PC-3 (cell line): ENCODE results near the gene OR10A6. TPM values are rescaled to one million over a fixed set of nuclear protein-coding genes. Genes with fewer than 3 reads are reported as not detected.

Experiments
- ATAC-seq: fragments of 200-7000 bp; cut with Tn5 transposase; 2 replicates; pipeline ENCODE4 v1.9.1; 2020; ENCODE audit warnings: mild to moderate bottlenecking, moderate library complexity
- Bru-seq: library from RNA; stranded (reverse); fragments of 400-500 nt; gene quantifications from one replicate; lab custom pipeline; 2021; lab: Mats Ljungman, UMichigan
- BruChase-seq, 2 experiments: library from RNA; stranded (reverse); fragments of 400-500 nt; gene quantifications; one replicate each; lab custom pipeline; 2021; lab: Mats Ljungman, UMichigan
- BruUV-seq: library from RNA; stranded (reverse); fragments of 400-500 nt; replicated peaks from 2 replicates; lab custom pipeline; 2021; lab: Mats Ljungman, UMichigan
- CTCF ChIA-PET: fragments of 300-600 bp; sonication (Branson Sonifier 250); formaldehyde crosslinking; loops from one replicate; lab custom pipeline; 2022; ENCODE audit warnings: antibody characterized with exemption; lab: Charles Lee
- POLR2A ChIA-PET: fragments of 300-600 bp; sonication (Branson Sonifier 250); formaldehyde crosslinking; loops from one replicate; lab custom pipeline; 2022; ENCODE audit warnings: antibody characterized with exemption; ENCODE audit not compliant: unreplicated experiment; lab: Charles Lee
- DNase-seq: peaks from one replicate; pipeline ENCODE4 v3.0.0-alpha.2; 2015
- H2AFZ ChIP-seq: fragments of 300-600 bp; sonication (generic); 2 replicates; pipeline ENCODE4 v1.6.0; 2016; ENCODE audit warnings: antibody characterized with exemption, low read length
- H3F3A ChIP-seq: fragments of 300-600 bp; sonication (generic); one replicate; pipeline ENCODE4 v1.6.0; 2017; ENCODE audit warnings: antibody characterized with exemption, low read length, control low read depth, mild to moderate bottlenecking; ENCODE audit not compliant: unreplicated experiment
- H3K27ac ChIP-seq: fragments of 300-600 bp; sonication (generic); 2 replicates; pipeline ENCODE4 v1.5.1; 2016; ENCODE audit warnings: mild to moderate bottlenecking, low read length
- H3K27me3 ChIP-seq: fragments of 300-600 bp; sonication (generic); 2 replicates; pipeline ENCODE4 v1.6.1; 2016; ENCODE audit warnings: low read length, mixed read lengths
- H3K36me3 ChIP-seq: fragments of 300-600 bp; sonication (generic); 2 replicates; pipeline ENCODE4 v1.6.1; 2016; ENCODE audit warnings: low read depth, mixed run types, low read length, mixed read lengths
- H3K4me1 ChIP-seq: fragments of 300-600 bp; sonication (generic); 2 replicates; pipeline ENCODE4 v1.5.1; 2016; ENCODE audit warnings: low read length; ENCODE audit not compliant: insufficient read depth
- H3K4me2 ChIP-seq: fragments of 300-600 bp; sonication (generic); 2 replicates; pipeline ENCODE4 v1.6.0; 2016; ENCODE audit warnings: low read length
- H3K4me3 ChIP-seq: fragments of 300-600 bp; sonication (generic); 2 replicates; pipeline ENCODE4 v1.5.1; 2016; ENCODE audit warnings: mild to moderate bottlenecking, low read length, mixed read lengths
- H3K79me2 ChIP-seq: fragments of 300-600 bp; sonication (generic); 2 replicates; pipeline ENCODE4 v1.6.1; 2017; ENCODE audit warnings: low read length, mixed read lengths
- H3K9ac ChIP-seq: fragments of 300-600 bp; sonication (generic); 2 replicates; pipeline ENCODE4 v1.6.0; 2016; ENCODE audit warnings: mild to moderate bottlenecking, low read length
- H3K9me2 ChIP-seq: fragments of 300-600 bp; sonication (generic); replicated peaks from 2 replicates; pipeline ENCODE4 v1.6.1; 2016; ENCODE audit warnings: mixed run types, low read length, mixed read lengths
- H3K9me3 ChIP-seq: fragments of 300-600 bp; sonication (generic); 2 replicates; pipeline ENCODE4 v1.6.1; 2016; ENCODE audit warnings: low read length, mixed read lengths
- H4K20me1 ChIP-seq: fragments of 300-600 bp; sonication (generic); 2 replicates; pipeline ENCODE4 v1.6.1; 2016; ENCODE audit warnings: low read length, mixed read lengths
- CTCF ChIP-seq: fragments of 300-600 bp; sonication (generic); conservative IDR thresholded peaks from 2 replicates; pipeline ENCODE4 v1.5.1; 2017; ENCODE audit warnings: antibody characterized with exemption, low read depth, mild to moderate bottlenecking, low read length
- EZH2 ChIP-seq: fragments of 300-600 bp; sonication (generic); IDR thresholded peaks from one replicate; pipeline ENCODE4 v1.6.1; 2017; ENCODE audit warnings: antibody characterized with exemption, mild to moderate bottlenecking, low read length; ENCODE audit not compliant: unreplicated experiment
- EZH2phosphoT487 ChIP-seq: fragments of 300-600 bp; sonication (generic); IDR thresholded peaks from 2 replicates; pipeline ENCODE4 v1.6.1; 2018; ENCODE audit warnings: mild to moderate bottlenecking, antibody characterized with exemption, low read length, borderline replicate concordance
- intact Hi-C: fragments of 100-400 bp; cut with micrococcal nuclease; formaldehyde crosslinking; loops from 2 replicates; pipeline ENCODE4 v1.9.0; 2023
- long read RNA-seq: library from polyadenylated mRNA; unstranded; transcript quantifications from one replicate; pipeline ENCODE4 v2.0.0, GENCODE V29; 2021; ENCODE audit not compliant: unreplicated experiment
- total RNA-seq: library from RNA; depleted of rRNA; stranded (reverse); fragments of >200 nt; gene quantifications from 2 replicates; pipeline ENCODE4 v1.2.3, GENCODE V29; 2014; rRNA removed

Gene OR10A6
- total RNA-seq (not detected in 2 replicates), Bru-seq, nascent RNA (not detected), BruChase-seq, experiment 1, labeled RNA remaining after a 6-hour chase (percentile 13 among the genes with signal in this experiment), BruChase-seq, experiment 2, labeled RNA remaining after a 2-hour chase (percentile 12 among the genes with signal in this experiment)
- long read RNA-seq = 0 reads

GRCh38 chr11:7931168-7931567 is at the start of gene OR10A6:
OR10A6 (minus strand) TSS chr11:7931268; CDS start chr11:7928662, 2,606 bp downstream.
- H3K4me3 ChIP-seq = no peak within 1 kb of the TSS
- CTCF ChIA-PET = no interaction called here
- H3K27me3 ChIP-seq = no peaks in the 10 kb centered on the region
- H3K27ac ChIP-seq = no peak within 1 kb of the TSS
- H3K9me2 ChIP-seq = no peaks in the 10 kb centered on the region
- ATAC-seq = no peak
- H3K9ac ChIP-seq = no peak within 1 kb of the TSS
- intact Hi-C loops = no loop called here
- H3F3A ChIP-seq = no peaks in the 10 kb centered on the region
- H3K79me2 ChIP-seq = no peaks in the 10 kb centered on the region
- TF ChIP-seq CTCF (no peak), EZH2 (no peak), EZH2phosphoT487 (no peak)
- H3K4me1 ChIP-seq = peaks cover under 1% of the 10 kb centered on the region; the same call in 1 of the 2 replicates
- POLR2A ChIA-PET = no interaction called here
- H3K9me3 ChIP-seq = no peaks in the 10 kb centered on the region
- DNase-seq = no peak
- no peaks in the 10 kb centered on the region for H3K36me3 ChIP-seq
- H3K4me2 ChIP-seq = no peak within 1 kb of the TSS
- no peak within 1 kb of the TSS for H2AFZ ChIP-seq
- H4K20me1 ChIP-seq = no peaks in the 10 kb centered on the region
- BruUV-seq = no TSS peak

- peak overlapping the region; percentile 25 for H3K27ac ChIP-seq
- DNase-seq (peak; percentile 79), ATAC-seq (peak; percentile 69)
- no peak for TF ChIP-seq EZH2phosphoT487
- TF ChIP-seq EZH2 = no peak
- TF ChIP-seq CTCF = no peak
- H3F3A ChIP-seq = no peaks in the 10 kb centered on the region
- H3K4me3 ChIP-seq = peak overlapping the region; percentile 51
- peaks cover 46% of the 10 kb centered on the region for H3K4me1 ChIP-seq
- H3K4me2 ChIP-seq = peak overlapping the region; percentile 75
- no TSS peak for BruUV-seq
- ChIA-PET CTCF (interaction anchor here (0.7 to 1.5 kb wide), 5 partner anchors 9 to 144 kb away, joined by 3 to 5 read pairs (median 3); partner anchors contain the start of gene EIF3F), POLR2A (interaction anchor here (0.6 to 1.8 kb wide), 2 partner anchors 9 to 28 kb away, joined by 3 to 11 read pairs; partner anchors contain the start of gene EIF3F)
- H3K9me2 ChIP-seq = no peaks in the 10 kb centered on the region
- no peaks in the 10 kb centered on the region for H3K9me3 ChIP-seq
- no peaks in the 10 kb centered on the region for H3K36me3 ChIP-seq
- H3K9ac ChIP-seq = no peak overlapping the region
- no peaks in the 10 kb centered on the region for H3K27me3 ChIP-seq
- peak overlapping the region; percentile 62 for H2AFZ ChIP-seq
- H3K79me2 ChIP-seq = no peaks in the 10 kb centered on the region
- intact Hi-C loops = loop anchor here (2.0 kb wide), 1 partner anchor 71 kb away; no protein-coding TSS in a partner anchor
- H4K20me1 ChIP-seq = no peaks in the 10 kb centered on the region
Observed at GRCh38 chr11:7977232-7977917, 46.3 kb upstream of the OR10A6 start.
